HG02678 (cell line): ENCODE results near the gene SRI.
"Not testable (repeated sequence)": the region's sequence is repeated elsewhere in the genome, so short reads cannot be mapped to it uniquely, and the experiment has no call there.

Source experiments
- ATAC-seq: cut with Tn5 transposase; IDR thresholded peaks from one replicate; pipeline ENCODE4 v1.9.1; 2021; ENCODE audit warnings: mild to moderate bottlenecking, moderate library complexity; ENCODE audit not compliant: unreplicated experiment

Gene SRI

GRCh38 chr7:88184848-88185304 lies 35.0 kb downstream of the SRI start:
- ATAC-seq = no peak

GRCh38 chr7:88183051-88183450 lies 36.8 kb downstream of the SRI start:
- no peak for ATAC-seq

- no peak for ATAC-seq
These were observed 43.6 kb downstream of the SRI start for GRCh38 chr7:88176190-88176589.

- ATAC-seq = no peak
These were observed 47.0 kb downstream of the SRI start for GRCh38 chr7:88172842-88173241.

- no peak for ATAC-seq
These were observed 50.0 kb downstream of the SRI start for GRCh38 chr7:88169717-88170320.

GRCh38 chr7:88167721-88168120 lies 52.1 kb downstream of the SRI start:
- ATAC-seq = no peak

GRCh38 chr7:88167223-88167622 lies 52.6 kb downstream of the SRI start:
- ATAC-seq = no peak

- ATAC-seq = no peak
These were observed 54.1 kb downstream of the SRI start for GRCh38 chr7:88165697-88166096.

GRCh38 chr7:88159741-88160140 lies 60.1 kb downstream of the SRI start:
- ATAC-seq = not testable (repeated sequence)

- no peak for ATAC-seq
These were observed 63.5 kb downstream of the SRI start for GRCh38 chr7:88156356-88156755.

- ATAC-seq = no peak
These were observed 64.1 kb downstream of the SRI start for GRCh38 chr7:88155756-88156155.
